Uterus (tissue), 2 donors: ENCODE results near the gene ZNF618.

Source experiments
- CTCF ChIP-seq, 4 experiments: fragments of 200-600 bp in 2 of 4; fragments of 450-650 bp in 2 of 4; sonication (generic) in 2 of 4; IDR thresholded peaks; one replicate each; pipeline ENCODE4 v1.5.1; 2016 to 2019; ENCODE audit warnings: antibody characterized with exemption in 4 of 4, mild to moderate bottlenecking in 2 of 4, moderate library complexity in 1 of 4
- POLR2A ChIP-seq, 2 donors: fragments of 450-650 bp; IDR thresholded peaks; one replicate each; pipeline ENCODE4 v1.6.1; 2016; ENCODE audit warnings: antibody characterized with exemption in 2 of 2, mild to moderate bottlenecking in 1 of 2, moderate library complexity in 1 of 2

- no peak for TF ChIP-seq CTCF (IDR thresholded peaks at IDR 0.05)
- no peak for TF ChIP-seq POLR2A (IDR thresholded peaks at IDR 0.05)
Observed at GRCh38 chr9:113921396-113921925, 45.4 kb downstream of the ZNF618 start.
